Fibroblast of lung (primary cell): ENCODE results near the gene FKBP1A.

Experiments
- EZH2 ChIP-seq: IDR thresholded peaks from 2 replicates; pipeline ENCODE4 v1.5.1; 2012; ENCODE audit warnings: low read length, control low read depth, mild to moderate bottlenecking; ENCODE audit errors: missing control alignments
- TF ChIP-seq, protein P1 (sequence below), 2 donors: IDR thresholded peaks in 1 of 2; conservative IDR thresholded peaks in 1 of 2; 1 replicate in 1 of 2; 2 replicates in 1 of 2; pipeline ENCODE4 v1.5.1; 2011 to 2012; ENCODE audit warnings: low read length in 2 of 2, control low read depth in 1 of 2, inconsistent platforms in 1 of 2, low read depth in 1 of 2, mild to moderate bottlenecking in 1 of 2

GRCh38 chr20:1323830-1324597, 68.8 kb downstream of the FKBP1A start:
- TF ChIP-seq, protein P1, sequence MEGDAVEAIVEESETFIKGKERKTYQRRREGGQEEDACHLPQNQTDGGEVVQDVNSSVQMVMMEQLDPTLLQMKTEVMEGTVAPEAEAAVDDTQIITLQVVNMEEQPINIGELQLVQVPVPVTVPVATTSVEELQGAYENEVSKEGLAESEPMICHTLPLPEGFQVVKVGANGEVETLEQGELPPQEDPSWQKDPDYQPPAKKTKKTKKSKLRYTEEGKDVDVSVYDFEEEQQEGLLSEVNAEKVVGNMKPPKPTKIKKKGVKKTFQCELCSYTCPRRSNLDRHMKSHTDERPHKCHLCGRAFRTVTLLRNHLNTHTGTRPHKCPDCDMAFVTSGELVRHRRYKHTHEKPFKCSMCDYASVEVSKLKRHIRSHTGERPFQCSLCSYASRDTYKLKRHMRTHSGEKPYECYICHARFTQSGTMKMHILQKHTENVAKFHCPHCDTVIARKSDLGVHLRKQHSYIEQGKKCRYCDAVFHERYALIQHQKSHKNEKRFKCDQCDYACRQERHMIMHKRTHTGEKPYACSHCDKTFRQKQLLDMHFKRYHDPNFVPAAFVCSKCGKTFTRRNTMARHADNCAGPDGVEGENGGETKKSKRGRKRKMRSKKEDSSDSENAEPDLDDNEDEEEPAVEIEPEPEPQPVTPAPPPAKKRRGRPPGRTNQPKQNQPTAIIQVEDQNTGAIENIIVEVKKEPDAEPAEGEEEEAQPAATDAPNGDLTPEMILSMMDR (conservative IDR thresholded peaks at IDR 0.05 in 1 of 2, IDR thresholded peaks at IDR 0.05 in 1 of 2; ENCODE audit: low read depth in 1 of 2, low read length in 2 of 2), result no peak
- TF ChIP-seq EZH2, result no peak
